Karpas-422 (cell line): ENCODE measurements around the gene CCDC192. TPM values are rescaled to one million over a fixed set of nuclear protein-coding genes. Genes with fewer than 3 reads are reported as not detected.
A peak's percentile ranks its signal among the peaks of the same experiment; 100 is the strongest.

Source experiments
- DNase-seq: peaks from one replicate; pipeline ENCODE4 v3.0.0-alpha.2; 2015
- H2AFZ ChIP-seq: fragments of 200-600 bp; sonication (generic); 2 replicates; pipeline ENCODE4 v1.6.1; 2014; ENCODE audit warnings: antibody characterized with exemption, low read length, mixed read lengths
- H3K27ac ChIP-seq: fragments of 200-600 bp; sonication (generic); 2 replicates; pipeline ENCODE4 v1.5.1; 2014; ENCODE audit warnings: mild to moderate bottlenecking, low read length, moderate library complexity
- H3K27me3 ChIP-seq: fragments of 200-600 bp; sonication (generic); 2 replicates; pipeline ENCODE4 v1.6.1; 2014; ENCODE audit warnings: low read length, mixed read lengths
- H3K36me3 ChIP-seq: fragments of 200-600 bp; sonication (generic); 2 replicates; pipeline ENCODE4 v1.6.1; 2014; ENCODE audit warnings: low read length, mixed read lengths; ENCODE audit not compliant: insufficient read depth
- H3K4me1 ChIP-seq: fragments of 200-600 bp; sonication (generic); 2 replicates; pipeline ENCODE4 v1.6.1; 2014; ENCODE audit warnings: mild to moderate bottlenecking, low read length, mixed read lengths
- H3K4me2 ChIP-seq: fragments of 200-600 bp; sonication (generic); 2 replicates; pipeline ENCODE4 v1.6.1; 2014; ENCODE audit warnings: low read length, low read depth, mild to moderate bottlenecking; ENCODE audit not compliant: poor library complexity, severe bottlenecking
- H3K4me3 ChIP-seq: fragments of 200-600 bp; sonication (generic); 2 replicates; pipeline ENCODE4 v1.5.1; 2014; ENCODE audit warnings: mild to moderate bottlenecking, antibody characterized with exemption, low read length, mixed read lengths
- H3K79me2 ChIP-seq: fragments of 200-600 bp; sonication (generic); 2 replicates; pipeline ENCODE4 v1.6.1; 2014; ENCODE audit warnings: mild to moderate bottlenecking, low read length, mixed read lengths
- H3K9ac ChIP-seq: fragments of 200-600 bp; sonication (generic); 2 replicates; pipeline ENCODE4 v1.6.0; 2014; ENCODE audit warnings: low read length
- H3K9me2 ChIP-seq: fragments of 200-600 bp; sonication (generic), shearing (Covaris generic); replicated peaks from 2 replicates; pipeline ENCODE4 v1.6.0; 2014; ENCODE audit warnings: mild to moderate bottlenecking, low read length, moderate library complexity; ENCODE audit not compliant: insufficient read depth
- H3K9me3 ChIP-seq: fragments of 300-700, 200-600 bp; sonication (generic); 2 replicates; pipeline ENCODE4 v1.6.1; 2014; ENCODE audit warnings: low read length, mixed read lengths
- H4K20me1 ChIP-seq: fragments of 200-600 bp; sonication (generic); 2 replicates; pipeline ENCODE4 v1.6.1; 2014; ENCODE audit warnings: mild to moderate bottlenecking, antibody characterized with exemption, low read length, low read depth; ENCODE audit not compliant: insufficient read depth
- total RNA-seq: library from RNA; depleted of rRNA; stranded (reverse); fragments of >200 nt; shearing (Covaris generic); gene quantifications from 2 replicates; pipeline ENCODE4 v1.2.3, GENCODE V29; 2014; ENCODE audit warnings: low replicate concordance

The CCDC192 gene
- total RNA-seq, 1 experiment from 2014 or later: not detected

- no peaks in the 10 kb centered on the region for H3K27me3 ChIP-seq
- H3K79me2 ChIP-seq: no peaks in the 10 kb centered on the region
- DNase-seq: no peak
- H3K9ac ChIP-seq: no peak overlapping the region
- no peaks in the 10 kb centered on the region for H4K20me1 ChIP-seq
- H3K9me3 ChIP-seq: no peaks in the 10 kb centered on the region
- H3K4me2 ChIP-seq: peak overlapping the region; percentile 16
- no peak overlapping the region for H3K4me3 ChIP-seq
- no peaks in the 10 kb centered on the region for H3K36me3 ChIP-seq
- H2AFZ ChIP-seq: no peak overlapping the region
- H3K9me2 ChIP-seq: no peaks in the 10 kb centered on the region
- H3K4me1 ChIP-seq: peaks cover 13% of the 10 kb centered on the region
- no peak overlapping the region for H3K27ac ChIP-seq
These were observed 239.8 kb downstream of the CCDC192 start for GRCh38 chr5:127943061-127943371.

GRCh38 chr5:127944125-127944524 lies 240.9 kb downstream of the CCDC192 start:
- H3K9me3 ChIP-seq: no peaks in the 10 kb centered on the region
- no peaks in the 10 kb centered on the region for H3K9me2 ChIP-seq
- no peak overlapping the region for H3K4me3 ChIP-seq
- H4K20me1 ChIP-seq: no peaks in the 10 kb centered on the region
- H3K79me2 ChIP-seq: no peaks in the 10 kb centered on the region
- H3K27me3 ChIP-seq: no peaks in the 10 kb centered on the region
- peaks cover 13% of the 10 kb centered on the region for H3K4me1 ChIP-seq
- no peaks in the 10 kb centered on the region for H3K36me3 ChIP-seq
- no peak overlapping the region for H2AFZ ChIP-seq
- H3K4me2 ChIP-seq: no peak overlapping the region
- H3K27ac ChIP-seq: no peak overlapping the region
- no peak for DNase-seq
- H3K9ac ChIP-seq: no peak overlapping the region

- Histone ChIP-seq H3K27me3 (no peaks in the 10 kb centered on the region), H3K9me3 (no peaks in the 10 kb centered on the region), H2AFZ (no peak overlapping the region), H3K36me3 (no peaks in the 10 kb centered on the region), H4K20me1 (no peaks in the 10 kb centered on the region), H3K79me2 (no peaks in the 10 kb centered on the region), H3K4me3 (no peak overlapping the region), H3K4me1 (peaks cover 9% of the 10 kb centered on the region), H3K4me2 (no peak overlapping the region), H3K27ac (no peak overlapping the region), H3K9me2 (no peaks in the 10 kb centered on the region), H3K9ac (no peak overlapping the region)
- no peak for DNase-seq
These were observed 244.8 kb downstream of the CCDC192 start for GRCh38 chr5:127947941-127948340.

- Histone ChIP-seq H3K79me2 (no peaks in the 10 kb centered on the region), H3K4me2 (no peak overlapping the region), H3K9me3 (no peaks in the 10 kb centered on the region), H4K20me1 (no peaks in the 10 kb centered on the region), H2AFZ (no peak overlapping the region), H3K27me3 (no peaks in the 10 kb centered on the region), H3K4me3 (no peak overlapping the region), H3K4me1 (no peaks in the 10 kb centered on the region), H3K36me3 (peaks cover 9% of the 10 kb centered on the region; the same call in 1 of the 2 replicates), H3K27ac (no peak overlapping the region), H3K9ac (no peak overlapping the region), H3K9me2 (no peaks in the 10 kb centered on the region)
- DNase-seq: no peak
These were observed 247.7 kb downstream of the CCDC192 start for GRCh38 chr5:127950707-127951391.

GRCh38 chr5:127951791-127952190 lies 248.6 kb downstream of the CCDC192 start:
- Histone ChIP-seq H3K79me2 (no peaks in the 10 kb centered on the region), H3K27ac (no peak overlapping the region), H3K4me2 (no peak overlapping the region), H3K4me1 (no peaks in the 10 kb centered on the region), H3K27me3 (no peaks in the 10 kb centered on the region), H3K36me3 (peaks cover 18% of the 10 kb centered on the region; the same call in 1 of the 2 replicates), H4K20me1 (no peaks in the 10 kb centered on the region), H2AFZ (no peak overlapping the region), H3K4me3 (no peak overlapping the region), H3K9me3 (no peaks in the 10 kb centered on the region), H3K9ac (no peak overlapping the region), H3K9me2 (no peaks in the 10 kb centered on the region)
- no peak for DNase-seq

- no peak for DNase-seq
- H3K4me3 ChIP-seq: no peak overlapping the region
- no peak overlapping the region for H3K27ac ChIP-seq
- H2AFZ ChIP-seq: no peak overlapping the region
- H3K79me2 ChIP-seq: 0 out of 2 replicates have a peak, but pooled peaks cover 6% of the 10 kb centered on the region
- H3K9me2 ChIP-seq: no peaks in the 10 kb centered on the region
- no peak overlapping the region for H3K4me2 ChIP-seq
- no peaks in the 10 kb centered on the region for H3K9me3 ChIP-seq
- peaks cover 43% of the 10 kb centered on the region for H3K4me1 ChIP-seq
- no peaks in the 10 kb centered on the region for H4K20me1 ChIP-seq
- H3K9ac ChIP-seq: no peak overlapping the region
- H3K36me3 ChIP-seq: peaks cover 18% of the 10 kb centered on the region; the same call in 1 of the 2 replicates
- H3K27me3 ChIP-seq: no peaks in the 10 kb centered on the region
These were observed 254.0 kb downstream of the CCDC192 start for GRCh38 chr5:127957183-127957582.

GRCh38 chr5:127957701-127958239 lies 254.6 kb downstream of the CCDC192 start:
- Histone ChIP-seq H3K9ac (no peak overlapping the region), H3K79me2 (0 out of 2 replicates have a peak, but pooled peaks cover 6% of the 10 kb centered on the region), H3K36me3 (peaks cover 18% of the 10 kb centered on the region; the same call in 1 of the 2 replicates), H3K27me3 (no peaks in the 10 kb centered on the region), H3K4me3 (no peak overlapping the region), H3K9me2 (no peaks in the 10 kb centered on the region), H3K4me1 (peaks cover 48% of the 10 kb centered on the region), H3K9me3 (no peaks in the 10 kb centered on the region), H2AFZ (no peak overlapping the region), H3K27ac (0 out of 2 replicates have a peak overlapping the region, but pooled peaks have one; percentile 37), H4K20me1 (no peaks in the 10 kb centered on the region), H3K4me2 (no peak overlapping the region)
- DNase-seq: no peak

- Histone ChIP-seq H3K9me2 (no peaks in the 10 kb centered on the region), H3K27me3 (no peaks in the 10 kb centered on the region), H3K9ac (no peak overlapping the region), H3K9me3 (no peaks in the 10 kb centered on the region), H3K36me3 (peaks cover 18% of the 10 kb centered on the region; the same call in 1 of the 2 replicates), H3K4me3 (no peak overlapping the region), H2AFZ (no peak overlapping the region), H4K20me1 (no peaks in the 10 kb centered on the region), H3K79me2 (0 out of 2 replicates have a peak, but pooled peaks cover 6% of the 10 kb centered on the region), H3K27ac (peak overlapping the region; percentile 37), H3K4me2 (no peak overlapping the region), H3K4me1 (peaks cover 48% of the 10 kb centered on the region)
- no peak for DNase-seq
These were observed 255.3 kb downstream of the CCDC192 start for GRCh38 chr5:127958421-127959011.
